ENCODE data around the gene MYL12A. TPM values are rescaled to one million over a fixed set of nuclear protein-coding genes. Genes with fewer than 3 reads are reported as not detected.

MYL12A gene
- total RNA-seq, 1 donor from 2014 or later: 219 TPM

GRCh38 chr18:3252843-3253242 lies 5.2 kb downstream of the MYL12A start:
- no peaks in the 10 kb centered on the region for H3K27me3 Mint-ChIP-seq
- peak overlapping the region; percentile 46 for H3K27ac Mint-ChIP-seq
- DNase-seq (ENCODE audit: extremely low spot score, unreplicated experiment): no peak
- H3K9me3 Mint-ChIP-seq: no peaks in the 10 kb centered on the region
- TF ChIP-seq CTCF (conservative IDR thresholded peaks at IDR 0.05): no peak
- H3K4me3 Mint-ChIP-seq: no peak overlapping the region
- peaks cover 22% of the 10 kb centered on the region for H3K4me1 Mint-ChIP-seq (ENCODE audit: unreplicated experiment)
- H3K36me3 Mint-ChIP-seq: peaks cover 42% of the 10 kb centered on the region

GRCh38 chr18:3254725-3255124 lies 7.1 kb downstream of the MYL12A start:
- no peak for DNase-seq (ENCODE audit: extremely low spot score, unreplicated experiment)
- no peak overlapping the region for H3K27ac Mint-ChIP-seq
- no peak overlapping the region for H3K4me3 Mint-ChIP-seq
- H3K9me3 Mint-ChIP-seq: no peaks in the 10 kb centered on the region
- no peaks in the 10 kb centered on the region for H3K27me3 Mint-ChIP-seq
- peaks cover 17% of the 10 kb centered on the region for H3K4me1 Mint-ChIP-seq (ENCODE audit: unreplicated experiment)
- H3K36me3 Mint-ChIP-seq: peaks cover 48% of the 10 kb centered on the region
- TF ChIP-seq CTCF (conservative IDR thresholded peaks at IDR 0.05): no peak

GRCh38 chr18:3255611-3256165 lies 8.1 kb downstream of the MYL12A start:
- no peak for DNase-seq (ENCODE audit: extremely low spot score, unreplicated experiment)
- Mint-ChIP-seq H3K4me3 (no peak overlapping the region), H3K27me3 (no peaks in the 10 kb centered on the region), H3K36me3 (peaks cover 42% of the 10 kb centered on the region), H3K9me3 (no peaks in the 10 kb centered on the region), H3K4me1 (ENCODE audit: unreplicated experiment) (peaks cover 13% of the 10 kb centered on the region), H3K27ac (peak overlapping the region; percentile 90)
- TF ChIP-seq CTCF (conservative IDR thresholded peaks at IDR 0.05): no peak

GRCh38 chr18:3256693-3257626 lies 9.4 kb downstream of the MYL12A start:
- TF ChIP-seq CTCF (conservative IDR thresholded peaks at IDR 0.05): no peak
- peaks cover 13% of the 10 kb centered on the region for H3K4me1 Mint-ChIP-seq (ENCODE audit: unreplicated experiment)
- DNase-seq (ENCODE audit: extremely low spot score, unreplicated experiment): no peak
- H3K27ac Mint-ChIP-seq: peak overlapping the region; percentile 90
- H3K4me3 Mint-ChIP-seq: peak overlapping the region; percentile 42
- H3K9me3 Mint-ChIP-seq: no peaks in the 10 kb centered on the region
- peaks cover 44% of the 10 kb centered on the region for H3K36me3 Mint-ChIP-seq
- no peaks in the 10 kb centered on the region for H3K27me3 Mint-ChIP-seq

- H3K27ac Mint-ChIP-seq: peak overlapping the region; percentile 90
- no peak overlapping the region for H3K4me3 Mint-ChIP-seq
- no peaks in the 10 kb centered on the region for H3K27me3 Mint-ChIP-seq
- no peaks in the 10 kb centered on the region for H3K9me3 Mint-ChIP-seq
- peaks cover 44% of the 10 kb centered on the region for H3K36me3 Mint-ChIP-seq
- peaks cover 11% of the 10 kb centered on the region for H3K4me1 Mint-ChIP-seq (ENCODE audit: unreplicated experiment)
- DNase-seq (ENCODE audit: extremely low spot score, unreplicated experiment): no peak
- TF ChIP-seq CTCF (conservative IDR thresholded peaks at IDR 0.05): no peak
Observed at GRCh38 chr18:3257627-3258120, 10.1 kb downstream of the MYL12A start.
